ENCODE measurements around the gene RAB3GAP2.
"Not testable (repeated sequence)": the region's sequence is repeated elsewhere in the genome, so short reads cannot be mapped to it uniquely, and the experiment has no call there.

Gene RAB3GAP2

DNA sequence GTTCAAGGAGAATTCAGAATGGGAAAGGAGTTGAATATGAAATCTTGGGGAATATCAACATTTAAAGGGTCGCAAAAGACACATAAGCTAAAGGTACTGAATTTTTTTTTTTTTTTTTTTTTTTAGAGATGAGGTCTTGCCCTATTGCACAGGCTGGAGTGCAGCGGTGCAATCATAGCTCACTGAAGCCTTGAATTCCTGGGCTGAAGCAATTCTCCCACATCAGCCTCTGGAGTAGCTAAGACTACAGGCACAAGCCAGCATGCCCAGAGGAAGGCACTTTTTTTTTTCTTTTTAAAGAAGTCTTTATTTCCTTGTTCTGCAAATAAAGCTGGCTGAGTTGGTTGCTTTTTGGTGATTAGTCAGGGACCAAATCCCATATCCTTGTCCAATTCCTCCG lies 44.1 kb upstream of the RAB3GAP2 start:
- H3K4me3 ChIP-seq (ENCODE audit: low read depth, low read length), result no peak overlapping the region
- TF ChIP-seq, protein P1, sequence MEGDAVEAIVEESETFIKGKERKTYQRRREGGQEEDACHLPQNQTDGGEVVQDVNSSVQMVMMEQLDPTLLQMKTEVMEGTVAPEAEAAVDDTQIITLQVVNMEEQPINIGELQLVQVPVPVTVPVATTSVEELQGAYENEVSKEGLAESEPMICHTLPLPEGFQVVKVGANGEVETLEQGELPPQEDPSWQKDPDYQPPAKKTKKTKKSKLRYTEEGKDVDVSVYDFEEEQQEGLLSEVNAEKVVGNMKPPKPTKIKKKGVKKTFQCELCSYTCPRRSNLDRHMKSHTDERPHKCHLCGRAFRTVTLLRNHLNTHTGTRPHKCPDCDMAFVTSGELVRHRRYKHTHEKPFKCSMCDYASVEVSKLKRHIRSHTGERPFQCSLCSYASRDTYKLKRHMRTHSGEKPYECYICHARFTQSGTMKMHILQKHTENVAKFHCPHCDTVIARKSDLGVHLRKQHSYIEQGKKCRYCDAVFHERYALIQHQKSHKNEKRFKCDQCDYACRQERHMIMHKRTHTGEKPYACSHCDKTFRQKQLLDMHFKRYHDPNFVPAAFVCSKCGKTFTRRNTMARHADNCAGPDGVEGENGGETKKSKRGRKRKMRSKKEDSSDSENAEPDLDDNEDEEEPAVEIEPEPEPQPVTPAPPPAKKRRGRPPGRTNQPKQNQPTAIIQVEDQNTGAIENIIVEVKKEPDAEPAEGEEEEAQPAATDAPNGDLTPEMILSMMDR (IDR thresholded peaks at IDR 0.05; ENCODE audit: low read depth, low read length), result no peak
- DNase-seq (ENCODE audit: low read depth, low spot score), result no peak
- in situ Hi-C loops (cut with HindIII; ENCODE audit: low sequenced_read_pairs), result no loop called here

DNA sequence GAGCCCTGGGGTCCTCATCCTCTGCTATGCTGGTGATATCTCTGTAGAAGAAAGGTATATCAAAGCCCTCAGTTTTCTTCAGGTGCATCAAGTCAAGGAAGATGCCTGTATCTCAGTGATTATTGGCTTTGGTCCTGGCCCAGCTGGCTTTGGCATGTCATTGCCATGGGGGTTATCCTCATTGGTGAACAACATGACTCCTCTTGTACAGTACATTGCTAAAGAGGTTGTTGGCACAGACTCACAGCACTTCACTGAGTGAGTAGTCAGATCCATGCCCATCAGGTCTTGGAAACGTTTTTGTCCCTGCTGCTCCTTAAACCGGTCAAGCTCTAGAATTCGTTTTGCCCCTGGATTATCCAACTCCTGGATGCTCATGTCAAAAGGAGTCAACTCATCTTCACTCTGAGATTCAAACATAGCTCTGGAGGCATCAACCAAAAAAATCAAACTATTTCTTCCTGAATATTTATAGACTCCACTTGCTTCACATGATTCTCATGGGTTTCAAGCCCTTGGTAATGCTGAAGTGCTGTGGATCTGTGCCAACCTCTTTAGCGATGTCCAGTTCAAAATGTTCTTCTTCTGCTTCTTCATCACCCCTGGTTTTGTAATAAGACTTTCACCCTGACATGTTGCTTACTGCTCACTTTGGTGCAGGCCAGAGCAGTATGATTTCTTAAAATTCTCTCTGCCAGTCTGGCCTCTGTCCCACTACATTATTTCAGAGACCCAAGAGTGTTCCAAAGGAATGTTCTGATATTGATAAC lies 43.0 kb upstream of the RAB3GAP2 start:
- H3K4me3 ChIP-seq (ENCODE audit: low read depth, low read length), result no peak overlapping the region
- no peak for DNase-seq (ENCODE audit: low read depth, low spot score)
- in situ Hi-C loops (cut with HindIII; ENCODE audit: low sequenced_read_pairs), result no loop called here
- TF ChIP-seq, protein P1 (IDR thresholded peaks at IDR 0.05; ENCODE audit: low read depth, low read length), result no peak

DNA sequence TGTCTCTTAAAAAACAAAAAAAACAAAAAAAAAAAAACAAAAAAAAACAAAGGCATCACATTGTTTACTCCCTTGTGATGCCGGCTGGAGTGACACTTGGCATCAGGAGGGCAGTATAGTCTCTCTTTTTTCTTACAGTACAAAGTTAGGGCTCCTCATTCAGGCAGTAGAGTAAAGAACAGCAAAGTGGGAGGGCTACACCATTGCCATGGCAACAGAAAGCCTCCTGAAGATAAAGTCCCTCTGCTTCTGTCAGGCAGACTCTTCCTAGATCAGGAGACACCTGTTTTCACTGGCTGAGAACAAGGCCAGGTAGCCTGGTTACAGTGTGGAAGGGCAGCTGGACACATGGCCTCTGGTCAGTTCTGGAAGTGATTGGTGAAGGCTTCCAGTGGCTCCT lies 41.3 kb upstream of the RAB3GAP2 start:
- DNase-seq (ENCODE audit: low read depth, low spot score), result no peak
- no peak overlapping the region for H3K4me3 ChIP-seq (ENCODE audit: low read depth, low read length)
- in situ Hi-C loops (cut with HindIII; ENCODE audit: low sequenced_read_pairs), result no loop called here
- TF ChIP-seq, protein P1 (IDR thresholded peaks at IDR 0.05; ENCODE audit: low read depth, low read length), result no peak

DNA sequence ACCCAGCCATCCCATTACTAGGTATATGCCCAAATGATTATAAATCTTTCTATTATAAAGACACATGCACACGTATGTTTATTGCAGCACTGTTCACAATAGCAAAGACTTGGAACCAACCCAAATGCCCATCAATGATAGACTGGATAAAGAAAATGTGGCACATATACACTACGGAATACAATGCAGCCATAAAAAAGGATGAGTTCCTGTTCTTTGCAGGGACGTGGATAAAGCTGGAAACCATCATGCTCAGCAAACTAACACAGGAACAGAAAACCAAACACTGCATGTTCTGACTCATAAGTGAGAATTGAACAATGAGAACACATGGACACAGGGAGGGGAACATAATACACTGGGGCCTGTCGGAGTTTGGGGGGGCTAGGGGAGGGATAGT lies 37.9 kb upstream of the RAB3GAP2 start:
- in situ Hi-C loops (cut with HindIII; ENCODE audit: low sequenced_read_pairs); DNase-seq (ENCODE audit: low read depth, low spot score); H3K4me3 ChIP-seq (ENCODE audit: low read depth, low read length): not testable (repeated sequence)

DNA sequence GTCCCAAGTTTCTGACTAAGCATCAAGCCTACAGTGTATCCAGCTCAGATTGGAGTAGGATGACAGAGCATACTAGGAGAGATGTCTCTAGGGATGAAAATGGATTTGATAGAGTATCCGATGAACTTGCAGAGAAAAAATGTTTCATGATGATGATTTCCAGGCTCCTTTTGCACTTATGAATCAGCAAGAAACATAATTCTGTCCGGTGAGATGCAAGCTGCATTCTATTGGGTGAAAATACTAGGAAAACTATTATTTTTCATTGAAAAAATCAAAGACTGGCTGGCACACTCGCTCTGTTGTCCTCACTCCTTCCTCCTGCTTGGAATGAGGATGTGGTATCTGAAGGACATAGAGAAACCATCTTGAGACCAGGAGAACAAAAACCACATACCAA lies 35.4 kb upstream of the RAB3GAP2 start:
- DNase-seq (ENCODE audit: low read depth, low spot score), result no peak
- no peak overlapping the region for H3K4me3 ChIP-seq (ENCODE audit: low read depth, low read length)
- TF ChIP-seq, protein P1 (IDR thresholded peaks at IDR 0.05; ENCODE audit: low read depth, low read length), result no peak
- in situ Hi-C loops (cut with HindIII; ENCODE audit: low sequenced_read_pairs), result no loop called here

DNA sequence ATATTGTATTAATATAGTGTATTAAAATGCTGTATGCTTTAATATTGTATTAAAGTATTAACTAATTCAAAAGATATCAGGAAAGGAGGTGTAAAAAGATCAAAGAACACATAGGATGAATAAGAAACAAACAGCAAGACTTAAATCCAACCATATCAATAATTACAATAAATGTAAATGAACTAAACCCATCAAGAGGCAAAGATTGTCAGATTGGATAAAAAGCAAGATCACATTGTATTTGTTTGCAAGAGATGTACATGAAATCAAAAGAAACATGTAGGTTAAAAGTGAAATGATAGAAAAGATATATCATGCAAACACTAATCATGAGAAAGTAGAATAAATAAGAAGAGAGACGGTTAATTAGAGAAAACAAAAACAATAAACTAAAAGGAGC lies 34.1 kb upstream of the RAB3GAP2 start:
- no peak for DNase-seq (ENCODE audit: low read depth, low spot score)
- TF ChIP-seq, protein P1 (IDR thresholded peaks at IDR 0.05; ENCODE audit: low read depth, low read length), result no peak
- no peak overlapping the region for H3K4me3 ChIP-seq (ENCODE audit: low read depth, low read length)
- in situ Hi-C loops (cut with HindIII; ENCODE audit: low sequenced_read_pairs), result no loop called here

GRCh38 chr1:220303871-220304270 lies 31.6 kb upstream of the RAB3GAP2 start:
- TF ChIP-seq, protein P1 (IDR thresholded peaks at IDR 0.05; ENCODE audit: low read depth, low read length), result no peak
- H3K4me3 ChIP-seq (ENCODE audit: low read depth, low read length), result no peak overlapping the region
- in situ Hi-C loops (cut with HindIII; ENCODE audit: low sequenced_read_pairs), result no loop called here
- no peak for DNase-seq (ENCODE audit: low read depth, low spot score)

Data from astrocyte of the spinal cord (primary cell).